Natural killer cell (primary cell): ENCODE data around the gene NHSL1. TPM values are rescaled to one million over a fixed set of nuclear protein-coding genes. Genes with fewer than 3 reads are reported as not detected.

Source experiments
- ATAC-seq, 3 donors: fragments of 150-1000 bp in 2 of 3; fragments of 200-7000 bp in 1 of 3; cut with Tn5 transposase; 1 replicate in 1 of 3; 2 replicates in 2 of 3; pipeline ENCODE4 v1.10.0; 2021; ENCODE audit warnings: mild to moderate bottlenecking in 2 of 3, moderate library complexity in 2 of 3
- DNase-seq, 2 donors: peaks; one replicate each; pipeline versions ENCODE4 v3.0.0 to v3.0.0-alpha.2; 2013 to 2021; ENCODE audit warnings: mixed read lengths in 1 of 2
- H3K27ac ChIP-seq: one replicate; pipeline ENCODE4 v1.5.1; 2013; ENCODE audit warnings: mild to moderate bottlenecking, low read length
- H3K27me3 ChIP-seq: one replicate; pipeline ENCODE4 v1.6.1; 2013; ENCODE audit warnings: low read length; ENCODE audit not compliant: control insufficient read depth, insufficient read depth
- H3K36me3 ChIP-seq: one replicate; pipeline ENCODE4 v1.6.1; 2013; ENCODE audit warnings: low read length; ENCODE audit not compliant: control insufficient read depth, insufficient read depth
- H3K4me1 ChIP-seq: one replicate; pipeline ENCODE4 v1.6.1; 2013; ENCODE audit warnings: low read length; ENCODE audit not compliant: control insufficient read depth, insufficient read depth
- H3K4me3 ChIP-seq: one replicate; pipeline ENCODE4 v1.5.1; 2013; ENCODE audit warnings: low read length
- H3K9me3 ChIP-seq: one replicate; pipeline ENCODE4 v1.6.1; 2013; ENCODE audit warnings: low read length; ENCODE audit not compliant: control insufficient read depth, insufficient read depth
- H3K27ac Mint-ChIP-seq, 2 donors: one replicate each; pipeline ENCODE4 v1.8.0; 2022; ENCODE audit warnings: mild to moderate bottlenecking in 2 of 2, mixed read lengths in 2 of 2, moderate library complexity in 1 of 2
- H3K27me3 Mint-ChIP-seq, 2 donors: one replicate each; pipeline ENCODE4 v1.8.0; 2022; ENCODE audit warnings: low read depth in 2 of 2, mixed read lengths in 2 of 2
- H3K36me3 Mint-ChIP-seq: one replicate; pipeline ENCODE4 v1.8.0; 2022; ENCODE audit warnings: mixed read lengths
- H3K4me1 Mint-ChIP-seq, 2 donors: one replicate each; pipeline ENCODE4 v1.8.0; 2022; ENCODE audit warnings: mixed read lengths in 2 of 2
- H3K4me3 Mint-ChIP-seq: one replicate; pipeline ENCODE4 v1.8.0; 2022; ENCODE audit warnings: mild to moderate bottlenecking, moderate library complexity, mixed read lengths
- H3K9me3 Mint-ChIP-seq, 2 donors: one replicate each; pipeline ENCODE4 v1.8.0; 2022; ENCODE audit warnings: mixed read lengths in 2 of 2
- CTCF ChIP-seq: fragments of 200-600 bp; IDR thresholded peaks from one replicate; pipeline ENCODE4 v1.8.0; 2022; ENCODE audit warnings: antibody characterized with exemption
- WGBS: methylation state at CpG from one replicate; pipeline ENCODE4 v1.1.7; 2013; ENCODE audit warnings: missing lambda C conversion rate; ENCODE audit not compliant: insufficient coverage; 5-methylcytosine and 5-hydroxymethylcytosine counted together
- intact Hi-C: fragments of 100-400 bp; cut with micrococcal nuclease; formaldehyde crosslinking; loops from one replicate; pipeline ENCODE4 v1.14.2; 2022
- total RNA-seq, 4 donors: library from RNA; stranded (reverse); fragments of 120-200 nt in 1 of 4; gene quantifications; one replicate each; pipeline versions ENCODE4 v1.2.3 to v1.2.4, GENCODE V29; 2013 to 2022

The NHSL1 gene
- total RNA-seq, 3 donors from 2014 or later (not counting 1 experiment from before 2014, with no cell fraction given): 0.38 to 0.75 (median 0.68) TPM

GRCh38 chr6:138543657-138544056 is 44.4 kb upstream of the NHSL1 start:
- intact Hi-C loops: no loop called here
- DNase-seq: no peak
- Histone ChIP-seq H3K27me3 (no peaks in the 10 kb centered on the region), H3K36me3 (no peaks in the 10 kb centered on the region), H3K9me3 (no peaks in the 10 kb centered on the region), H3K27ac (no peak overlapping the region), H3K4me1 (no peaks in the 10 kb centered on the region), H3K4me3 (no peak overlapping the region)
- Mint-ChIP-seq H3K4me1 (peaks cover 6 to 7% of the 10 kb centered on the region in 2 donors), H3K4me3 (no peak overlapping the region), H3K27ac (no peak overlapping the region), H3K9me3 (no peaks in the 10 kb centered on the region), H3K27me3 (peaks cover 16 to 37% of the 10 kb centered on the region in 2 donors), H3K36me3 (no peaks in the 10 kb centered on the region)
- ATAC-seq: no peak
- 97% methylated on average over 3 of the region's 4 CpGs for WGBS
- TF ChIP-seq CTCF: no peak

- Mint-ChIP-seq H3K27ac (no peak overlapping the region), H3K9me3 (no peaks in the 10 kb centered on the region), H3K36me3 (no peaks in the 10 kb centered on the region), H3K4me3 (no peak overlapping the region), H3K4me1 (peaks cover 4% of the 10 kb centered on the region in 2 donors), H3K27me3 (peaks cover 14 to 47% of the 10 kb centered on the region in 2 donors)
- no peaks in the 10 kb centered on the region for H3K9me3 ChIP-seq
- TF ChIP-seq CTCF: no peak
- no peaks in the 10 kb centered on the region for H3K36me3 ChIP-seq
- 96% methylated on average over 6 of the region's 6 CpGs for WGBS
- ATAC-seq: no peak
- DNase-seq: no peak
- no peaks in the 10 kb centered on the region for H3K4me1 ChIP-seq
- H3K27me3 ChIP-seq: no peaks in the 10 kb centered on the region
- no peak overlapping the region for H3K4me3 ChIP-seq
- intact Hi-C loops: no loop called here
- H3K27ac ChIP-seq: no peak overlapping the region
Measured at GRCh38 chr6:138541823-138542481, 42.7 kb upstream of the NHSL1 start.

- Histone ChIP-seq H3K4me3 (no peak overlapping the region), H3K36me3 (no peaks in the 10 kb centered on the region), H3K27me3 (no peaks in the 10 kb centered on the region), H3K9me3 (no peaks in the 10 kb centered on the region), H3K4me1 (no peaks in the 10 kb centered on the region), H3K27ac (no peak overlapping the region)
- Mint-ChIP-seq H3K9me3 (no peaks in the 10 kb centered on the region), H3K27me3 (peaks cover 11 to 43% of the 10 kb centered on the region in 2 donors), H3K4me3 (no peak overlapping the region), H3K36me3 (no peaks in the 10 kb centered on the region), H3K4me1 (no peaks in the 10 kb centered on the region), H3K27ac (no peak overlapping the region)
- TF ChIP-seq CTCF: no peak
- intact Hi-C loops: no loop called here
- DNase-seq: no peak
- WGBS: 97% methylated on average over 4 of the region's 4 CpGs
- ATAC-seq: no peak
Measured at GRCh38 chr6:138540468-138540867, 41.2 kb upstream of the NHSL1 start.

- Mint-ChIP-seq H3K27ac (no peak overlapping the region), H3K4me3 (no peak overlapping the region), H3K27me3 (peaks cover 11 to 37% of the 10 kb centered on the region in 2 donors), H3K36me3 (no peaks in the 10 kb centered on the region), H3K9me3 (no peaks in the 10 kb centered on the region), H3K4me1 (no peaks in the 10 kb centered on the region)
- DNase-seq (no peak), ATAC-seq (no peak)
- Histone ChIP-seq H3K27ac (no peak overlapping the region), H3K4me1 (no peaks in the 10 kb centered on the region), H3K4me3 (no peak overlapping the region), H3K36me3 (no peaks in the 10 kb centered on the region), H3K27me3 (no peaks in the 10 kb centered on the region), H3K9me3 (no peaks in the 10 kb centered on the region)
- 29% methylated on average over 1 of the region's 1 CpG for WGBS
- TF ChIP-seq CTCF: no peak
- intact Hi-C loops: no loop called here
Measured at GRCh38 chr6:138539876-138540275, 40.6 kb upstream of the NHSL1 start.
